DOHH2 (cell line): ENCODE results near the gene TGM6.

Source experiments
- CTCF ChIP-seq: fragments of 200-600 bp; sonication (generic); IDR thresholded peaks from one replicate; pipeline ENCODE4 v1.5.1; 2014; ENCODE audit warnings: antibody characterized with exemption, mild to moderate bottlenecking, low read depth, low read length; ENCODE audit not compliant: poor library complexity, severe bottlenecking
- EZH2phosphoT487 ChIP-seq: fragments of 200-600 bp; sonication (generic); IDR thresholded peaks from 2 replicates; pipeline ENCODE4 v1.6.1; 2017; ENCODE audit warnings: borderline replicate concordance, mild to moderate bottlenecking, antibody characterized with exemption, low read length, moderate library complexity, mixed read lengths

DNA sequence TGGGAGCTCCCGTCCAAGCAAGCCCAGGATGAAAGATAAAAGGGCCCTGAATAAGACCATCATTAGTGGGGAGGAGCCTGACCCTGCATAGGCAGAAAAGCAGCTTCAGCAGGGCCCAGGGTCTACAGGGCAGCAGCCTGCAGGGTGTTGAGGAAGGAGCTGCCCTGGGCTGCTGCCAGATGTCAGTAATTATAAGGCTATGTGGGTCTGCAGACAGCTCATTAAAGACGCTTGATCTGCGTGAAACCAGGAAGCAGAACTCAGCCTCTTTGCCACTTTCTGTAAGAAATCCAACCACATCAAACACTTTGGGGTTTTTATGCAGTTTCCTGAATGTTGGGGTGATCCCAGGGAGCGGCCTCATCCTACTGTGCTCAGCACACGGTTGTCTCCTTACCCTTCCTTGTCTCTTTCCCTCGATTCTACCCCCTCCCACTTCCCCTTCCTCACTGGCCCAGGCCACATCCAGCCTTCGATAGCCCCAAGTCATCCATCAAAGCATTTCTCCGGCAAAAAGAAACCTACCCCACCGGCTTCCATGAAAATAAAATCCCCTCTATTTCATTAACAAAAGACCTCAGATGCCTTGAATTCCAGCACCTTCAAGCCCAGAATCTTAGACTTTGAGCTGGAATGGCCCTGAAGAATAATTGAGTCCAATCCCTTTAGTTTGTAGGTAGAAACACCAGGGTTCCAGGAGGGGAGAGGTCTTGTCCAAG is 1.0 kb upstream of the TGM6 start:
- TF ChIP-seq CTCF (no peak), EZH2phosphoT487 (no peak)
